GM12878 (cell line): ENCODE measurements around the gene C17orf50. TPM values are rescaled to one million over a fixed set of nuclear protein-coding genes. Genes with fewer than 3 reads are reported as not detected.

Source experiments
- ATAC-seq: fragments of 200-7000 bp; cut with Tn5 transposase; 3 replicates; pipeline ENCODE4 v1.9.1; 2020; ENCODE audit warnings: mild to moderate bottlenecking, moderate library complexity
- BruUV-seq: library from RNA; stranded (reverse); fragments of 400-500 nt; replicated peaks from 2 replicates; lab custom pipeline; 2021; lab: Mats Ljungman, UMichigan
- CTCF ChIA-PET: fragments of 300-600 bp; sonication (Branson Sonifier 250); formaldehyde crosslinking; extraction: SDS; loops from one replicate; lab custom pipeline; 2021; ENCODE audit warnings: inconsistent platforms; lab: Yijun Ruan, JAX
- POLR2A ChIA-PET: fragments of 350-600 bp; formaldehyde crosslinking; extraction: SDS; loops from one replicate; lab custom pipeline; 2021; ENCODE audit warnings: inconsistent platforms; lab: Charles Lee
- RAD21 ChIA-PET: fragments of 300-600 bp; sonication (Branson Sonifier 250); formaldehyde crosslinking; loops from one replicate; lab custom pipeline; 2023; ENCODE audit warnings: antibody characterized with exemption; ENCODE audit not compliant: unreplicated experiment; lab: Charles Lee
- SMC1A ChIA-PET: fragments of 300-600 bp; sonication (Branson Sonifier 250); formaldehyde crosslinking; loops from one replicate; lab custom pipeline; 2023; ENCODE audit not compliant: unreplicated experiment, uncharacterized antibody; lab: Charles Lee
- DNase-seq: peaks from one replicate; pipeline ENCODE4 v3.0.0-alpha.2; 2011; ENCODE audit warnings: low read depth, low spot score
- FAIRE-seq: peaks from 3 replicates; lab custom pipeline; 2011; peaks lifted over from hg19 to GRCh38; lab: Jason Lieb, UNC
- H2AFZ ChIP-seq: 2 replicates; pipeline ENCODE4 v1.6.0; 2011; ENCODE audit warnings: low read depth, low read length, control low read depth; ENCODE audit not compliant: control insufficient read depth
- H3K27ac ChIP-seq: 2 replicates; pipeline ENCODE4 v1.5.1; 2011; ENCODE audit warnings: control low read depth; ENCODE audit not compliant: control insufficient read depth, insufficient read depth
- H3K27me3 ChIP-seq, 2 experiments: replicated peaks in 1 of 2; 2 replicates each; pipeline versions ENCODE4 v1.6.0 to v1.6.1; 2011; ENCODE audit warnings: low read length in 1 of 2; ENCODE audit not compliant: control insufficient read depth in 2 of 2, insufficient read depth in 2 of 2
- H3K36me3 ChIP-seq, 2 experiments: 2 replicates each; pipeline ENCODE4 v1.5.1; 2011; ENCODE audit warnings: low read length in 1 of 2; ENCODE audit not compliant: control insufficient read depth in 2 of 2, insufficient read depth in 2 of 2
- H3K4me1 ChIP-seq: 2 replicates; pipeline ENCODE4 v1.6.1; 2011; ENCODE audit warnings: mild to moderate bottlenecking, low read length, moderate library complexity, mixed read lengths; ENCODE audit not compliant: control insufficient read depth, insufficient read depth
- H3K4me2 ChIP-seq: 2 replicates; pipeline ENCODE4 v1.6.0; 2011; ENCODE audit warnings: control low read depth; ENCODE audit not compliant: control insufficient read depth, insufficient read depth
- H3K4me3 ChIP-seq: fragments of 200-600 bp; sonication (generic); 2 replicates; pipeline ENCODE4 v1.5.1; 2016
- H3K79me2 ChIP-seq: 2 replicates; pipeline ENCODE4 v1.6.0; 2011; ENCODE audit warnings: low read length; ENCODE audit not compliant: control insufficient read depth, insufficient read depth
- H3K9ac ChIP-seq: 2 replicates; pipeline ENCODE4 v1.8.0; 2011; ENCODE audit warnings: low read length, control low read depth, mixed read lengths; ENCODE audit not compliant: control insufficient read depth, insufficient read depth
- H3K9me3 ChIP-seq: replicated peaks from 3 replicates; pipeline ENCODE4 v1.5.1; 2011; ENCODE audit warnings: mild to moderate bottlenecking, low read length; ENCODE audit not compliant: control insufficient read depth, insufficient read depth
- H4K20me1 ChIP-seq: 2 replicates; pipeline ENCODE4 v1.6.0; 2011; ENCODE audit not compliant: control insufficient read depth, insufficient read depth
- ATF7 ChIP-seq: fragments of 450-650 bp; IDR thresholded peaks from 2 replicates; pipeline ENCODE4 v1.6.1; 2016; ENCODE audit warnings: low read depth, mild to moderate bottlenecking
- GATAD2B ChIP-seq: fragments of 450-650 bp; conservative IDR thresholded peaks from 2 replicates; pipeline ENCODE4 v1.6.1; 2017; ENCODE audit warnings: low read depth, mild to moderate bottlenecking, moderate library complexity
- MTA3 ChIP-seq: IDR thresholded peaks from 2 replicates; pipeline ENCODE4 v1.6.1; 2012; ENCODE audit warnings: low read length, inconsistent platforms, borderline replicate concordance
- NR2C2 ChIP-seq: IDR thresholded peaks from 2 replicates; pipeline ENCODE4 v1.6.1; 2011; ENCODE audit warnings: borderline replicate concordance, low read depth; ENCODE audit not compliant: control insufficient read depth, insufficient read length
- POLR2AphosphoS2 ChIP-seq: IDR thresholded peaks from 2 replicates; pipeline ENCODE4 v1.6.1; 2011; ENCODE audit warnings: low read depth, mild to moderate bottlenecking, low read length, improper control_type of control experiment, moderate library complexity
- SRF ChIP-seq, 2 experiments: IDR thresholded peaks; 2 replicates each; pipeline ENCODE4 v1.6.1; 2011; ENCODE audit warnings: low read depth in 2 of 2, low read length in 2 of 2, mild to moderate bottlenecking in 1 of 2, moderate library complexity in 1 of 2
- WGBS: methylation state at CpG from one replicate; pipeline ENCODE4 v1.1.6; 2016; ENCODE audit warnings: low lambda C conversion rate; ENCODE audit not compliant: insufficient replicate concordance, insufficient coverage; ENCODE audit errors: missing lambda C conversion rate; 5-methylcytosine and 5-hydroxymethylcytosine counted together
- in situ Hi-C: fragments of 300-500 bp; cut with MboI; formaldehyde crosslinking; loops from 9 replicates; pipeline ENCODE4 v1.14.3; 2018; ENCODE audit warnings: mixed read lengths
- intact Hi-C: fragments of 100-400 bp; cut with micrococcal nuclease; formaldehyde crosslinking; loops from one replicate; pipeline ENCODE4 v1.14.2; 2022; ENCODE audit not compliant: unreplicated experiment
- polyA plus RNA-seq, 11 experiments: library from polyadenylated mRNA; depleted of rRNA in 4 of 11; unstranded in 6 of 11; stranded (reverse) in 5 of 11; fragments of >200 nt; fragmentation: Nextera tagmentation in 4 of 11; fragmentation: Illumina TruSeq in 1 of 11; extraction: Ambion mirVana in 4 of 11; extraction: Trizol in 1 of 11; gene quantifications; 1 replicate in 1 of 11; 2 replicates in 10 of 11; pipeline versions ENCODE4 v1.2.1 to v1.2.3, GENCODE V29; 2011 to 2016; ENCODE audit warnings: inconsistent platforms in 2 of 11, missing spikeins in 2 of 11, low read depth in 1 of 11
- total RNA-seq, 4 experiments: library from RNA; depleted of rRNA in 3 of 4; stranded (reverse); fragments of >200 nt in 3 of 4; fragmentation: Illumina TruSeq in 1 of 4; extraction: Trizol in 1 of 4; gene quantifications; 2 replicates each; pipeline versions ENCODE4 v1.2.1 to v1.2.3, GENCODE V29; 2013 to 2021
- TF ChIP-seq, protein P1 (sequence below): IDR thresholded peaks from 2 replicates; pipeline ENCODE4 v1.6.1; 2011; ENCODE audit warnings: mild to moderate bottlenecking, low read depth, low read length, moderate library complexity; ENCODE audit not compliant: insufficient replicate concordance
- TF ChIP-seq, protein P2 (sequence below): fragments of 450-650 bp; IDR thresholded peaks from 2 replicates; pipeline ENCODE4 v1.6.1; 2016; ENCODE audit warnings: mild to moderate bottlenecking
- TF ChIP-seq, protein P3 (sequence below): IDR thresholded peaks from 2 replicates; pipeline ENCODE4 v1.6.1; 2012; ENCODE audit warnings: low read depth, low read length, improper control_type of control experiment
- TF ChIP-seq, protein P4 (sequence below): IDR thresholded peaks from 2 replicates; pipeline ENCODE4 v1.6.1; 2011; ENCODE audit warnings: borderline replicate concordance, low read depth, mild to moderate bottlenecking, moderate library complexity, mixed read lengths, low read length; ENCODE audit not compliant: insufficient read depth; ENCODE audit errors: extremely low read length
- TF ChIP-seq, protein P5 (sequence below): fragments of 450-650 bp; formaldehyde crosslinking; IDR thresholded peaks from 2 replicates; pipeline ENCODE4 v1.4.0; 2020; ENCODE audit warnings: mild to moderate bottlenecking, moderate library complexity
- TF ChIP-seq, protein P6 (sequence below): fragments of 450-650 bp; formaldehyde crosslinking; IDR thresholded peaks from 2 replicates; pipeline ENCODE4 v1.5.0; 2022; ENCODE audit warnings: mild to moderate bottlenecking, missing genetic modification characterization

The C17orf50 gene
- total and polyA plus RNA-seq, 10 of the 15 experiments (the other 5 are each of a cell fraction or from before 2014, with no cell fraction given): 0.16 TPM; not detected in 9

DNA sequence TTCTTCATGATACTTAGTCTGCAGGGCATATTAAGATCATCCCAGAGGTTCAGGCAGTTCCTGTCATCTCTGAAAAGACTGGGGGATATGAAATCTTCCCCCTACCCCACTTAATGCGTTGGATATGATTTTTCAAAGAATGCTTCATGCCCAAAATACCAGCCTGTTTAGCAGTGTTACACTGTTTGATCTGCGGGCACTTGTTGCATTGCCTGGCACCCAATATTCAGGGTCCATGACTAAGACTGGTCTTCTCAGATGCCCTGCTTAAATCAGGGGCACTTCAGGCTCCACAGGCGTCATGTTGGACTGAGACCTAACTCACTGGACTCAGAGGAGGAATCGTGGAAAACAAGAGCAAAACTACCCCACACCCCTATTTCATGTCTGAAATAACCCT is 35.6 kb upstream of the C17orf50 start:
- no TSS peak for BruUV-seq
- H3K4me2 ChIP-seq: no peak overlapping the region
- H3K36me3 ChIP-seq: peaks cover 3 to 7% of the 10 kb centered on the region in 2 experiments; a peak in 3 of 4 replicates
- TF ChIP-seq MTA3 (no peak), ATF7 (no peak), NR2C2 (no peak), GATAD2B (no peak), SRF (IDR thresholded peaks at IDR 0.05; ENCODE audit: low read depth in 2 of 2, low read length in 2 of 2) (no peak), POLR2AphosphoS2 (no peak)
- TF ChIP-seq, protein P1, sequence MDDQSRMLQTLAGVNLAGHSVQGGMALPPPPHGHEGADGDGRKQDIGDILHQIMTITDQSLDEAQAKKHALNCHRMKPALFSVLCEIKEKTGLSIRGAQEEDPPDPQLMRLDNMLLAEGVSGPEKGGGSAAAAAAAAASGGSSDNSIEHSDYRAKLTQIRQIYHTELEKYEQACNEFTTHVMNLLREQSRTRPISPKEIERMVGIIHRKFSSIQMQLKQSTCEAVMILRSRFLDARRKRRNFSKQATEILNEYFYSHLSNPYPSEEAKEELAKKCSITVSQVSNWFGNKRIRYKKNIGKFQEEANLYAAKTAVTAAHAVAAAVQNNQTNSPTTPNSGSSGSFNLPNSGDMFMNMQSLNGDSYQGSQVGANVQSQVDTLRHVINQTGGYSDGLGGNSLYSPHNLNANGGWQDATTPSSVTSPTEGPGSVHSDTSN: no peak
- TF ChIP-seq, protein P2, sequence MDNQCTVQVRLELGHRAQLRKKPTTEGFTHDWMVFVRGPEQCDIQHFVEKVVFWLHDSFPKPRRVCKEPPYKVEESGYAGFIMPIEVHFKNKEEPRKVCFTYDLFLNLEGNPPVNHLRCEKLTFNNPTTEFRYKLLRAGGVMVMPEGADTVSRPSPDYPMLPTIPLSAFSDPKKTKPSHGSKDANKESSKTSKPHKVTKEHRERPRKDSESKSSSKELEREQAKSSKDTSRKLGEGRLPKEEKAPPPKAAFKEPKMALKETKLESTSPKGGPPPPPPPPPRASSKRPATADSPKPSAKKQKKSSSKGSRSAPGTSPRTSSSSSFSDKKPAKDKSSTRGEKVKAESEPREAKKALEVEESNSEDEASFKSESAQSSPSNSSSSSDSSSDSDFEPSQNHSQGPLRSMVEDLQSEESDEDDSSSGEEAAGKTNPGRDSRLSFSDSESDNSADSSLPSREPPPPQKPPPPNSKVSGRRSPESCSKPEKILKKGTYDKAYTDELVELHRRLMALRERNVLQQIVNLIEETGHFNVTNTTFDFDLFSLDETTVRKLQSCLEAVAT: no peak
- TF ChIP-seq, protein P3, sequence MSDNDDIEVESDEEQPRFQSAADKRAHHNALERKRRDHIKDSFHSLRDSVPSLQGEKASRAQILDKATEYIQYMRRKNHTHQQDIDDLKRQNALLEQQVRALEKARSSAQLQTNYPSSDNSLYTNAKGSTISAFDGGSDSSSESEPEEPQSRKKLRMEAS: no peak
- TF ChIP-seq, protein P4, sequence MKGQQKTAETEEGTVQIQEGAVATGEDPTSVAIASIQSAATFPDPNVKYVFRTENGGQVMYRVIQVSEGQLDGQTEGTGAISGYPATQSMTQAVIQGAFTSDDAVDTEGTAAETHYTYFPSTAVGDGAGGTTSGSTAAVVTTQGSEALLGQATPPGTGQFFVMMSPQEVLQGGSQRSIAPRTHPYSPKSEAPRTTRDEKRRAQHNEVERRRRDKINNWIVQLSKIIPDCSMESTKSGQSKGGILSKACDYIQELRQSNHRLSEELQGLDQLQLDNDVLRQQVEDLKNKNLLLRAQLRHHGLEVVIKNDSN: no peak
- TF ChIP-seq, protein P5, sequence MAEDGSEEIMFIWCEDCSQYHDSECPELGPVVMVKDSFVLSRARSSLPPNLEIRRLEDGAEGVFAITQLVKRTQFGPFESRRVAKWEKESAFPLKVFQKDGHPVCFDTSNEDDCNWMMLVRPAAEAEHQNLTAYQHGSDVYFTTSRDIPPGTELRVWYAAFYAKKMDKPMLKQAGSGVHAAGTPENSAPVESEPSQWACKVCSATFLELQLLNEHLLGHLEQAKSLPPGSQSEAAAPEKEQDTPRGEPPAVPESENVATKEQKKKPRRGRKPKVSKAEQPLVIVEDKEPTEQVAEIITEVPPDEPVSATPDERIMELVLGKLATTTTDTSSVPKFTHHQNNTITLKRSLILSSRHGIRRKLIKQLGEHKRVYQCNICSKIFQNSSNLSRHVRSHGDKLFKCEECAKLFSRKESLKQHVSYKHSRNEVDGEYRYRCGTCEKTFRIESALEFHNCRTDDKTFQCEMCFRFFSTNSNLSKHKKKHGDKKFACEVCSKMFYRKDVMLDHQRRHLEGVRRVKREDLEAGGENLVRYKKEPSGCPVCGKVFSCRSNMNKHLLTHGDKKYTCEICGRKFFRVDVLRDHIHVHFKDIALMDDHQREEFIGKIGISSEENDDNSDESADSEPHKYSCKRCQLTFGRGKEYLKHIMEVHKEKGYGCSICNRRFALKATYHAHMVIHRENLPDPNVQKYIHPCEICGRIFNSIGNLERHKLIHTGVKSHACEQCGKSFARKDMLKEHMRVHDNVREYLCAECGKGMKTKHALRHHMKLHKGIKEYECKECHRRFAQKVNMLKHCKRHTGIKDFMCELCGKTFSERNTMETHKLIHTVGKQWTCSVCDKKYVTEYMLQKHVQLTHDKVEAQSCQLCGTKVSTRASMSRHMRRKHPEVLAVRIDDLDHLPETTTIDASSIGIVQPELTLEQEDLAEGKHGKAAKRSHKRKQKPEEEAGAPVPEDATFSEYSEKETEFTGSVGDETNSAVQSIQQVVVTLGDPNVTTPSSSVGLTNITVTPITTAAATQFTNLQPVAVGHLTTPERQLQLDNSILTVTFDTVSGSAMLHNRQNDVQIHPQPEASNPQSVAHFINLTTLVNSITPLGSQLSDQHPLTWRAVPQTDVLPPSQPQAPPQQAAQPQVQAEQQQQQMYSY (CRISPR knock-in tag): no peak
- TF ChIP-seq, protein P6, sequence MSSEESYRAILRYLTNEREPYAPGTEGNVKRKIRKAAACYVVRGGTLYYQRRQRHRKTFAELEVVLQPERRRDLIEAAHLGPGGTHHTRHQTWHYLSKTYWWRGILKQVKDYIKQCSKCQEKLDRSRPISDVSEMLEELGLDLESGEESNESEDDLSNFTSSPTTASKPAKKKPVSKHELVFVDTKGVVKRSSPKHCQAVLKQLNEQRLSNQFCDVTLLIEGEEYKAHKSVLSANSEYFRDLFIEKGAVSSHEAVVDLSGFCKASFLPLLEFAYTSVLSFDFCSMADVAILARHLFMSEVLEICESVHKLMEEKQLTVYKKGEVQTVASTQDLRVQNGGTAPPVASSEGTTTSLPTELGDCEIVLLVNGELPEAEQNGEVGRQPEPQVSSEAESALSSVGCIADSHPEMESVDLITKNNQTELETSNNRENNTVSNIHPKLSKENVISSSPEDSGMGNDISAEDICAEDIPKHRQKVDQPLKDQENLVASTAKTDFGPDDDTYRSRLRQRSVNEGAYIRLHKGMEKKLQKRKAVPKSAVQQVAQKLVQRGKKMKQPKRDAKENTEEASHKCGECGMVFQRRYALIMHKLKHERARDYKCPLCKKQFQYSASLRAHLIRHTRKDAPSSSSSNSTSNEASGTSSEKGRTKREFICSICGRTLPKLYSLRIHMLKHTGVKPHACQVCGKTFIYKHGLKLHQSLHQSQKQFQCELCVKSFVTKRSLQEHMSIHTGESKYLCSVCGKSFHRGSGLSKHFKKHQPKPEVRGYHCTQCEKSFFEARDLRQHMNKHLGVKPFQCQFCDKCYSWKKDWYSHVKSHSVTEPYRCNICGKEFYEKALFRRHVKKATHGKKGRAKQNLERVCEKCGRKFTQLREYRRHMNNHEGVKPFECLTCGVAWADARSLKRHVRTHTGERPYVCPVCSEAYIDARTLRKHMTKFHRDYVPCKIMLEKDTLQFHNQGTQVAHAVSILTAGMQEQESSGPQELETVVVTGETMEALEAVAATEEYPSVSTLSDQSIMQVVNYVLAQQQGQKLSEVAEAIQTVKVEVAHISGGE (CRISPR knock-in tag): no peak
- no peak overlapping the region for H2AFZ ChIP-seq
- H3K9me3 ChIP-seq: no peaks in the 10 kb centered on the region
- no peak overlapping the region for H3K9ac ChIP-seq
- in situ Hi-C loops: no loop called here
- ChIA-PET RAD21 (no interaction called here), POLR2A (no interaction called here), CTCF (no interaction called here), SMC1A (no interaction called here)
- H3K79me2 ChIP-seq: no peaks in the 10 kb centered on the region
- FAIRE-seq (no peak), DNase-seq (no peak), ATAC-seq (no peak)
- no peaks in the 10 kb centered on the region for H4K20me1 ChIP-seq
- H3K4me1 ChIP-seq: no peaks in the 10 kb centered on the region
- 96% methylated on average over 4 of the region's 4 CpGs for WGBS
- no peaks in the 10 kb centered on the region for H3K27me3 ChIP-seq
- H3K4me3 ChIP-seq: no peak overlapping the region
- intact Hi-C loops: no loop called here
- H3K27ac ChIP-seq: no peak overlapping the region
